ENCODE measurements around the gene COL9A3.

The COL9A3 gene

GRCh38 chr20:62835931-62836861, 19.3 kb downstream of the COL9A3 start:
- no peaks in the 10 kb centered on the region for H4K20me1 ChIP-seq (ENCODE audit: low read depth, low read length)
- H3K9me3 ChIP-seq (ENCODE audit: insufficient read depth, low read length) = no peaks in the 10 kb centered on the region
- H3K4me3 ChIP-seq (ENCODE audit: insufficient read depth, low read length, poor library complexity, severe bottlenecking) = no peak overlapping the region
- no peaks in the 10 kb centered on the region for H3K36me3 ChIP-seq (ENCODE audit: low read length)
- no peaks in the 10 kb centered on the region for H3F3A ChIP-seq (ENCODE audit: insufficient read depth)
- no peak overlapping the region for H3K4me2 ChIP-seq (ENCODE audit: low read depth, low read length, poor library complexity, severe bottlenecking)
- no peaks in the 10 kb centered on the region for H3K79me2 ChIP-seq (ENCODE audit: insufficient read depth, low read length)
- H3K9ac ChIP-seq (ENCODE audit: low read length) = no peak overlapping the region
- no peaks in the 10 kb centered on the region for H3K9me2 ChIP-seq (replicated peaks; ENCODE audit: insufficient read depth, low read length)
- TF ChIP-seq, protein P1, sequence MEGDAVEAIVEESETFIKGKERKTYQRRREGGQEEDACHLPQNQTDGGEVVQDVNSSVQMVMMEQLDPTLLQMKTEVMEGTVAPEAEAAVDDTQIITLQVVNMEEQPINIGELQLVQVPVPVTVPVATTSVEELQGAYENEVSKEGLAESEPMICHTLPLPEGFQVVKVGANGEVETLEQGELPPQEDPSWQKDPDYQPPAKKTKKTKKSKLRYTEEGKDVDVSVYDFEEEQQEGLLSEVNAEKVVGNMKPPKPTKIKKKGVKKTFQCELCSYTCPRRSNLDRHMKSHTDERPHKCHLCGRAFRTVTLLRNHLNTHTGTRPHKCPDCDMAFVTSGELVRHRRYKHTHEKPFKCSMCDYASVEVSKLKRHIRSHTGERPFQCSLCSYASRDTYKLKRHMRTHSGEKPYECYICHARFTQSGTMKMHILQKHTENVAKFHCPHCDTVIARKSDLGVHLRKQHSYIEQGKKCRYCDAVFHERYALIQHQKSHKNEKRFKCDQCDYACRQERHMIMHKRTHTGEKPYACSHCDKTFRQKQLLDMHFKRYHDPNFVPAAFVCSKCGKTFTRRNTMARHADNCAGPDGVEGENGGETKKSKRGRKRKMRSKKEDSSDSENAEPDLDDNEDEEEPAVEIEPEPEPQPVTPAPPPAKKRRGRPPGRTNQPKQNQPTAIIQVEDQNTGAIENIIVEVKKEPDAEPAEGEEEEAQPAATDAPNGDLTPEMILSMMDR (IDR thresholded peaks at IDR 0.05; ENCODE audit: insufficient read depth, low read length, poor library complexity, severe bottlenecking) = no peak
- no peak for TF ChIP-seq EZH2phosphoT487 (conservative IDR thresholded peaks at IDR 0.05; ENCODE audit: low read length)
- H2AFZ ChIP-seq (ENCODE audit: low read depth, low read length, severe bottlenecking) = no peak overlapping the region
- H3K27me3 ChIP-seq (ENCODE audit: low read length) = no peaks in the 10 kb centered on the region
- no peak overlapping the region for H3K27ac ChIP-seq (ENCODE audit: low read depth, low read length)

DNA sequence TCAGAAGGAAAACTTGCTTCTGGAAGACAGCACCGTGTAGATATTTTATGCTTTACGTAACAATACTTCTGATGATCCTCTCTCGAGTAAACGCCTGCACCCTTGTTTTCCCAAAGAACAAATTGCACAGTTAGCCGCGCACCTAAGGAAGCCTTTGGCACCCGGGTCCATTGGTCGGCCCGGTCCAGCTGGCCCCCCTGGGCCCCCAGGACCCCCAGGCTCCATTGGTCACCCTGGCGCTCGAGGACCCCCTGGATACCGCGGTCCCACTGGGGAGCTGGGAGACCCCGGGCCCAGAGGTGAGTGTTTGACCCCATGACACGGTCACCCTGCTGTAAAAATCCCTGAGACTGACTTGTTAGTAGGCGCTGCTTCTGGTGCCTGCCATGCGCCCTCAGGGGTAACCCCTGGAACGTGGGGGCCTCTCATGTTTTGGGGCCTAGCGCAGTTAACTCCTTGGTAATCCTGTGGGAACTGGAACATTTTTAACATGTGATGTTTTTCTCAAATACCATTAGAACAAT, 20.2 kb downstream of the COL9A3 start:
- Histone ChIP-seq H3K27ac (ENCODE audit: low read depth, low read length) (no peak overlapping the region), H3K36me3 (ENCODE audit: low read length) (no peaks in the 10 kb centered on the region)

GRCh38 chr20:62837790-62838127, 20.9 kb downstream of the COL9A3 start:
- H3K9me2 ChIP-seq (replicated peaks; ENCODE audit: insufficient read depth, low read length) = no peaks in the 10 kb centered on the region
- no peak overlapping the region for H3K9ac ChIP-seq (ENCODE audit: low read length)
- H3K9me3 ChIP-seq (ENCODE audit: insufficient read depth, low read length) = no peaks in the 10 kb centered on the region
- no peak for TF ChIP-seq EZH2phosphoT487 (conservative IDR thresholded peaks at IDR 0.05; ENCODE audit: low read length)
- TF ChIP-seq, protein P1 (IDR thresholded peaks at IDR 0.05; ENCODE audit: insufficient read depth, low read length, poor library complexity, severe bottlenecking) = no peak
- no peak overlapping the region for H3K27ac ChIP-seq (ENCODE audit: low read depth, low read length)
- no peaks in the 10 kb centered on the region for H3K27me3 ChIP-seq (ENCODE audit: low read length)
- no peaks in the 10 kb centered on the region for H4K20me1 ChIP-seq (ENCODE audit: low read depth, low read length)
- H3K4me2 ChIP-seq (ENCODE audit: low read depth, low read length, poor library complexity, severe bottlenecking) = no peak overlapping the region
- H3K4me3 ChIP-seq (ENCODE audit: insufficient read depth, low read length, poor library complexity, severe bottlenecking) = no peak overlapping the region
- H3F3A ChIP-seq (ENCODE audit: insufficient read depth) = no peaks in the 10 kb centered on the region
- no peak overlapping the region for H2AFZ ChIP-seq (ENCODE audit: low read depth, low read length, severe bottlenecking)
- H3K79me2 ChIP-seq (ENCODE audit: insufficient read depth, low read length) = no peaks in the 10 kb centered on the region
- H3K36me3 ChIP-seq (ENCODE audit: low read length) = no peaks in the 10 kb centered on the region

More for the DNA sequence above, 20.2 kb downstream of the COL9A3 start:
- Histone ChIP-seq H3F3A (ENCODE audit: insufficient read depth) (no peaks in the 10 kb centered on the region), H3K9me2 (replicated peaks; ENCODE audit: insufficient read depth, low read length) (no peaks in the 10 kb centered on the region), H2AFZ (ENCODE audit: low read depth, low read length, severe bottlenecking) (no peak overlapping the region), H3K9me3 (ENCODE audit: insufficient read depth, low read length) (no peaks in the 10 kb centered on the region), H3K4me3 (ENCODE audit: insufficient read depth, low read length, poor library complexity, severe bottlenecking) (no peak overlapping the region), H3K4me2 (ENCODE audit: low read depth, low read length, poor library complexity, severe bottlenecking) (no peak overlapping the region), H4K20me1 (ENCODE audit: low read depth, low read length) (no peaks in the 10 kb centered on the region), H3K27me3 (ENCODE audit: low read length) (no peaks in the 10 kb centered on the region), H3K79me2 (ENCODE audit: insufficient read depth, low read length) (no peaks in the 10 kb centered on the region), H3K9ac (ENCODE audit: low read length) (no peak overlapping the region)
- TF ChIP-seq, protein P1 (IDR thresholded peaks at IDR 0.05; ENCODE audit: insufficient read depth, low read length, poor library complexity, severe bottlenecking) = no peak
- no peak for TF ChIP-seq EZH2phosphoT487 (conservative IDR thresholded peaks at IDR 0.05; ENCODE audit: low read length)

Measured in SU-DHL-6 (cell line).